GM12878 (cell line): ENCODE measurements around the gene DCC. TPM values are rescaled to one million over a fixed set of nuclear protein-coding genes. Genes with fewer than 3 reads are reported as not detected.

Experiments
- ATAC-seq: fragments of 200-7000 bp; cut with Tn5 transposase; 3 replicates; pipeline ENCODE4 v1.9.1; 2020; ENCODE audit warnings: mild to moderate bottlenecking, moderate library complexity
- BruUV-seq: library from RNA; stranded (reverse); fragments of 400-500 nt; replicated peaks from 2 replicates; lab custom pipeline; 2021; lab: Mats Ljungman, UMichigan
- CTCF ChIA-PET: fragments of 300-600 bp; sonication (Branson Sonifier 250); formaldehyde crosslinking; extraction: SDS; loops from one replicate; lab custom pipeline; 2021; ENCODE audit warnings: inconsistent platforms; lab: Yijun Ruan, JAX
- POLR2A ChIA-PET: fragments of 350-600 bp; formaldehyde crosslinking; extraction: SDS; loops from one replicate; lab custom pipeline; 2021; ENCODE audit warnings: inconsistent platforms; lab: Charles Lee
- RAD21 ChIA-PET: fragments of 300-600 bp; sonication (Branson Sonifier 250); formaldehyde crosslinking; loops from one replicate; lab custom pipeline; 2023; ENCODE audit warnings: antibody characterized with exemption; ENCODE audit not compliant: unreplicated experiment; lab: Charles Lee
- SMC1A ChIA-PET: fragments of 300-600 bp; sonication (Branson Sonifier 250); formaldehyde crosslinking; loops from one replicate; lab custom pipeline; 2023; ENCODE audit not compliant: unreplicated experiment, uncharacterized antibody; lab: Charles Lee
- DNase-seq: peaks from one replicate; pipeline ENCODE4 v3.0.0-alpha.2; 2011; ENCODE audit warnings: low read depth, low spot score
- FAIRE-seq: peaks from 3 replicates; lab custom pipeline; 2011; peaks lifted over from hg19 to GRCh38; lab: Jason Lieb, UNC
- H2AFZ ChIP-seq: 2 replicates; pipeline ENCODE4 v1.6.0; 2011; ENCODE audit warnings: low read depth, low read length, control low read depth; ENCODE audit not compliant: control insufficient read depth
- H3K27ac ChIP-seq: 2 replicates; pipeline ENCODE4 v1.5.1; 2011; ENCODE audit warnings: control low read depth; ENCODE audit not compliant: control insufficient read depth, insufficient read depth
- H3K27me3 ChIP-seq, 2 experiments: replicated peaks in 1 of 2; 2 replicates each; pipeline versions ENCODE4 v1.6.0 to v1.6.1; 2011; ENCODE audit warnings: low read length in 1 of 2; ENCODE audit not compliant: control insufficient read depth in 2 of 2, insufficient read depth in 2 of 2
- H3K36me3 ChIP-seq, 2 experiments: 2 replicates each; pipeline ENCODE4 v1.5.1; 2011; ENCODE audit warnings: low read length in 1 of 2; ENCODE audit not compliant: control insufficient read depth in 2 of 2, insufficient read depth in 2 of 2
- H3K4me1 ChIP-seq: 2 replicates; pipeline ENCODE4 v1.6.1; 2011; ENCODE audit warnings: mild to moderate bottlenecking, low read length, moderate library complexity, mixed read lengths; ENCODE audit not compliant: control insufficient read depth, insufficient read depth
- H3K4me2 ChIP-seq: 2 replicates; pipeline ENCODE4 v1.6.0; 2011; ENCODE audit warnings: control low read depth; ENCODE audit not compliant: control insufficient read depth, insufficient read depth
- H3K4me3 ChIP-seq: fragments of 200-600 bp; sonication (generic); 2 replicates; pipeline ENCODE4 v1.5.1; 2016
- H3K79me2 ChIP-seq: 2 replicates; pipeline ENCODE4 v1.6.0; 2011; ENCODE audit warnings: low read length; ENCODE audit not compliant: control insufficient read depth, insufficient read depth
- H3K9ac ChIP-seq: 2 replicates; pipeline ENCODE4 v1.8.0; 2011; ENCODE audit warnings: low read length, control low read depth, mixed read lengths; ENCODE audit not compliant: control insufficient read depth, insufficient read depth
- H3K9me3 ChIP-seq: replicated peaks from 3 replicates; pipeline ENCODE4 v1.5.1; 2011; ENCODE audit warnings: mild to moderate bottlenecking, low read length; ENCODE audit not compliant: control insufficient read depth, insufficient read depth
- H4K20me1 ChIP-seq: 2 replicates; pipeline ENCODE4 v1.6.0; 2011; ENCODE audit not compliant: control insufficient read depth, insufficient read depth
- ATF3 ChIP-seq: IDR thresholded peaks from 2 replicates; pipeline ENCODE4 v1.6.1; 2011; ENCODE audit warnings: low read depth, mild to moderate bottlenecking, low read length, moderate library complexity, borderline replicate concordance; ENCODE audit errors: extremely low read depth
- BHLHE40 ChIP-seq, 2 experiments: fragments of 450-650 bp in 1 of 2; IDR thresholded peaks; 2 replicates each; pipeline ENCODE4 v1.6.1; 2011 to 2017; ENCODE audit warnings: low read depth in 2 of 2, borderline replicate concordance in 1 of 2, improper control_type of control experiment in 1 of 2, low read length in 1 of 2, mild to moderate bottlenecking in 1 of 2
- CHD1 ChIP-seq: IDR thresholded peaks from 2 replicates; pipeline ENCODE4 v1.6.1; 2012; ENCODE audit warnings: low read depth, low read length, improper control_type of control experiment
- CTCF ChIP-seq, 3 experiments: IDR thresholded peaks in 2 of 3; conservative IDR thresholded peaks in 1 of 3; 2 replicates each; pipeline ENCODE4 v1.5.1; 2011; ENCODE audit warnings: low read depth in 3 of 3, low read length in 3 of 3, mild to moderate bottlenecking in 3 of 3, control low read depth in 2 of 3, moderate library complexity in 2 of 3, inconsistent platforms in 1 of 3, mixed read lengths in 1 of 3; ENCODE audit not compliant: control insufficient read depth in 2 of 3, insufficient read depth in 1 of 3; ENCODE audit errors: extremely low read depth in 1 of 3
- EZH2 ChIP-seq: IDR thresholded peaks from 2 replicates; pipeline ENCODE4 v1.6.1; 2012; ENCODE audit warnings: low read depth, mild to moderate bottlenecking, control low read depth, inconsistent platforms, low read length, borderline replicate concordance; ENCODE audit not compliant: control insufficient read depth
- HCFC1 ChIP-seq: fragments of 150-350 bp; IDR thresholded peaks from 2 replicates; pipeline ENCODE4 v1.6.1; 2014; ENCODE audit warnings: low read length
- IRF5 ChIP-seq: fragments of 450-650 bp; IDR thresholded peaks from 2 replicates; pipeline ENCODE4 v1.6.1; 2017; ENCODE audit warnings: borderline replicate concordance
- KDM1A ChIP-seq: fragments of 200-600 bp; sonication (generic); IDR thresholded peaks from 2 replicates; pipeline ENCODE4 v1.6.1; 2016; ENCODE audit warnings: borderline replicate concordance
- MAX ChIP-seq: IDR thresholded peaks from 2 replicates; pipeline ENCODE4 v1.6.1; 2012; ENCODE audit warnings: low read depth, low read length, improper control_type of control experiment
- MYC ChIP-seq: IDR thresholded peaks from 2 replicates; pipeline ENCODE4 v1.6.1; 2011; ENCODE audit warnings: mild to moderate bottlenecking, low read length, moderate library complexity, inconsistent platforms; ENCODE audit not compliant: insufficient read depth, insufficient replicate concordance, insufficient read length, severe bottlenecking
- POLR2A ChIP-seq: IDR thresholded peaks from 2 replicates; pipeline ENCODE4 v1.6.1; 2011; ENCODE audit warnings: low read depth, mild to moderate bottlenecking, low read length
- POU2F2 ChIP-seq: IDR thresholded peaks from 3 replicates; pipeline ENCODE4 v1.6.1; 2011; ENCODE audit warnings: low read depth, mild to moderate bottlenecking, low read length, borderline replicate concordance
- TAF1 ChIP-seq: IDR thresholded peaks from 2 replicates; pipeline ENCODE4 v1.6.1; 2011; ENCODE audit warnings: mild to moderate bottlenecking, low read depth, low read length, borderline replicate concordance
- TCF12 ChIP-seq: IDR thresholded peaks from 2 replicates; pipeline ENCODE4 v1.6.1; 2011; ENCODE audit warnings: low read depth, mild to moderate bottlenecking, low read length
- ZSCAN29 ChIP-seq: fragments of 450-650 bp; IDR thresholded peaks from 2 replicates; pipeline ENCODE4 v1.6.1; 2017; ENCODE audit warnings: mild to moderate bottlenecking, moderate library complexity
- WGBS: methylation state at CpG from one replicate; pipeline ENCODE4 v1.1.6; 2016; ENCODE audit warnings: low lambda C conversion rate; ENCODE audit not compliant: insufficient replicate concordance, insufficient coverage; ENCODE audit errors: missing lambda C conversion rate; 5-methylcytosine and 5-hydroxymethylcytosine counted together
- in situ Hi-C: fragments of 300-500 bp; cut with MboI; formaldehyde crosslinking; loops from 9 replicates; pipeline ENCODE4 v1.14.3; 2018; ENCODE audit warnings: mixed read lengths
- intact Hi-C: fragments of 100-400 bp; cut with micrococcal nuclease; formaldehyde crosslinking; loops from one replicate; pipeline ENCODE4 v1.14.2; 2022; ENCODE audit not compliant: unreplicated experiment
- polyA plus RNA-seq, 11 experiments: library from polyadenylated mRNA; depleted of rRNA in 4 of 11; unstranded in 6 of 11; stranded (reverse) in 5 of 11; fragments of >200 nt; fragmentation: Nextera tagmentation in 4 of 11; fragmentation: Illumina TruSeq in 1 of 11; extraction: Ambion mirVana in 4 of 11; extraction: Trizol in 1 of 11; gene quantifications; 1 replicate in 1 of 11; 2 replicates in 10 of 11; pipeline versions ENCODE4 v1.2.1 to v1.2.3, GENCODE V29; 2011 to 2016; ENCODE audit warnings: inconsistent platforms in 2 of 11, missing spikeins in 2 of 11, low read depth in 1 of 11
- total RNA-seq, 4 experiments: library from RNA; depleted of rRNA in 3 of 4; stranded (reverse); fragments of >200 nt in 3 of 4; fragmentation: Illumina TruSeq in 1 of 4; extraction: Trizol in 1 of 4; gene quantifications; 2 replicates each; pipeline versions ENCODE4 v1.2.1 to v1.2.3, GENCODE V29; 2013 to 2021
- TF ChIP-seq, protein P1 (sequence below): fragments of 450-650 bp; IDR thresholded peaks from 2 replicates; pipeline ENCODE4 v1.6.1; 2014; ENCODE audit warnings: mild to moderate bottlenecking

Gene DCC
- total and polyA plus RNA-seq, 10 of the 15 experiments (the other 5 are each of a cell fraction or from before 2014, with no cell fraction given) = 0.01 TPM; not detected in 9

GRCh38 chr18:53534695-53535094, 1194.7 kb downstream of the DCC start:
- POLR2A ChIA-PET = no interaction called here
- Histone ChIP-seq H3K4me3 (no peak overlapping the region), H3K4me2 (no peak overlapping the region), H3K9ac (no peak overlapping the region), H3K79me2 (no peaks in the 10 kb centered on the region), H3K9me3 (no peaks in the 10 kb centered on the region), H3K27me3 (no peaks in the 10 kb centered on the region), H3K4me1 (no peaks in the 10 kb centered on the region), H4K20me1 (no peaks in the 10 kb centered on the region), H3K36me3 (no peaks in the 10 kb centered on the region), H2AFZ (no peak overlapping the region), H3K27ac (no peak overlapping the region)
- SMC1A ChIA-PET = no interaction called here
- no TSS peak for BruUV-seq
- CTCF ChIA-PET = no interaction called here
- WGBS = 25% methylated on average over 3 of the region's 3 CpGs
- RAD21 ChIA-PET = no interaction called here
- TF ChIP-seq HCFC1 = no peak
- TF ChIP-seq, protein P1, sequence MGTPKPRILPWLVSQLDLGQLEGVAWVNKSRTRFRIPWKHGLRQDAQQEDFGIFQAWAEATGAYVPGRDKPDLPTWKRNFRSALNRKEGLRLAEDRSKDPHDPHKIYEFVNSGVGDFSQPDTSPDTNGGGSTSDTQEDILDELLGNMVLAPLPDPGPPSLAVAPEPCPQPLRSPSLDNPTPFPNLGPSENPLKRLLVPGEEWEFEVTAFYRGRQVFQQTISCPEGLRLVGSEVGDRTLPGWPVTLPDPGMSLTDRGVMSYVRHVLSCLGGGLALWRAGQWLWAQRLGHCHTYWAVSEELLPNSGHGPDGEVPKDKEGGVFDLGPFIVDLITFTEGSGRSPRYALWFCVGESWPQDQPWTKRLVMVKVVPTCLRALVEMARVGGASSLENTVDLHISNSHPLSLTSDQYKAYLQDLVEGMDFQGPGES = no peak
- TF ChIP-seq ATF3 = no peak
- TF ChIP-seq CTCF (IDR thresholded peaks at IDR 0.05 in 2 of 3, conservative IDR thresholded peaks at IDR 0.05 in 1 of 3; ENCODE audit: control insufficient read depth in 2 of 3, extremely low read depth in 1 of 3, insufficient read depth in 1 of 3, low read depth in 3 of 3, low read length in 3 of 3) = no peak
- TF ChIP-seq CHD1 = no peak
- TF ChIP-seq MYC = no peak
- TF ChIP-seq ZSCAN29 = no peak
- TF ChIP-seq TCF12 = no peak
- no peak for TF ChIP-seq MAX
- no peak for TF ChIP-seq POU2F2
- TF ChIP-seq TAF1 = no peak
- TF ChIP-seq KDM1A = no peak
- TF ChIP-seq BHLHE40 (IDR thresholded peaks at IDR 0.05; ENCODE audit: borderline replicate concordance in 1 of 2, low read depth in 2 of 2, low read length in 1 of 2) = no peak
- TF ChIP-seq EZH2 = no peak
- no peak for TF ChIP-seq IRF5
- TF ChIP-seq POLR2A = no peak
- in situ Hi-C loops (no loop called here), intact Hi-C loops (no loop called here)
- DNase-seq = no peak
- FAIRE-seq = no peak
- ATAC-seq = no peak
